Right ventricle myocardium inferior (tissue), 1 donor: ENCODE results near the gene MAP3K12. TPM values are rescaled to one million over a fixed set of nuclear protein-coding genes. Genes with fewer than 3 reads are reported as not detected.

Source experiments
- total RNA-seq: library from RNA; stranded (reverse); fragmentation: NEBNext Ultra II Directional; extraction: Animal tissue kit (Norgen Biotek cat#: 25700); gene quantifications from one replicate; pipeline ENCODE4 v1.2.1, GENCODE V29; 2021
- donor health status: DM: no; HTN: yes; CAD: no; lungs with severe emphysema.

MAP3K12 gene
- total RNA-seq, 1 donor from 2014 or later: 5.6 TPM

Other genes with a start within 250 kb of the MAP3K12 start
- gene ESPL1, start 231.2 kb downstream of the MAP3K12 start, total RNA-seq: 0.97 TPM
- 392 TPM for gene PFDN5, start 203.9 kb downstream of the MAP3K12 start, total RNA-seq
- gene MYG1, start 199.8 kb downstream of the MAP3K12 start, total RNA-seq: 38.5 TPM
- 38.5 TPM for gene AAAS, start 177.8 kb downstream of the MAP3K12 start, total RNA-seq
- gene SP7, start 163.1 kb downstream of the MAP3K12 start, total RNA-seq: not detected
- gene SP1, start 119.3 kb downstream of the MAP3K12 start, total RNA-seq: 31.3 TPM
- not detected for gene AMHR2, start 75.6 kb downstream of the MAP3K12 start, total RNA-seq
- gene PRR13, start 57.7 kb downstream of the MAP3K12 start, total RNA-seq: 59.4 TPM
- gene PCBP2, start 47.4 kb downstream of the MAP3K12 start, total RNA-seq: 494 TPM
- 10.9 TPM for gene TARBP2, start 1.8 kb upstream of the MAP3K12 start, total RNA-seq
- not detected for gene NPFF, start 8.0 kb upstream of the MAP3K12 start, total RNA-seq
- 39.8 TPM for gene ATF7, start 126.9 kb upstream of the MAP3K12 start, total RNA-seq
- 600 TPM for gene ATP5MC2, start 176.6 kb upstream of the MAP3K12 start, total RNA-seq
- gene CALCOCO1, start 228.0 kb upstream of the MAP3K12 start, total RNA-seq: 186 TPM